Measurements from ENCODE around the gene CFAP20DC.
A peak's percentile ranks its signal among the peaks of the same experiment; 100 is the strongest.
"Not testable (repeated sequence)": the region's sequence is repeated elsewhere in the genome, so short reads cannot be mapped to it uniquely, and the experiment has no call there.

The CFAP20DC gene

GRCh38 chr3:59023612-59024011 is 26.2 kb downstream of the CFAP20DC start:
- no peak for FAIRE-seq
- no peak for DNase-seq (ENCODE audit: low spot score)

DNA sequence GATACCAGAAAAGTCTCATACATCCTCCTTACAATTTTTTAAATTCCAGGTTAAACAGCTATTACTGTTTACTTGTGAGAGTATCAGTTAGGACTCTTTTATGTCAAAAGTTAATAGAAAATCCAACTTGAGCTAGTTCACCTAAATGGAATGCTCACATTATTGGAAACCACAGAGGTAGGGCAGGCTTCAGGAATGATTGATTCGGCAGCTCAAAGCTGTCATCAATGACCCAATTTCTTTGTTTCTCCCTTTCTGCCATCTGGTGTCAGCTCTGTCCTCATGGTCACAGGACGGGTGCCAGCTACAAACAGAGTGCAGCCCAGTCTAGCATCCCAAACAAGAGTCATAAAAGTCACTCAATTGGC is 32.2 kb downstream of the CFAP20DC start:
- DNase-seq (ENCODE audit: low spot score) (peak; percentile 66), FAIRE-seq (peak; percentile 87)

- FAIRE-seq: no peak
- DNase-seq (ENCODE audit: low spot score): no peak
Observed at GRCh38 chr3:59016930-59017616, 32.8 kb downstream of the CFAP20DC start.

DNA sequence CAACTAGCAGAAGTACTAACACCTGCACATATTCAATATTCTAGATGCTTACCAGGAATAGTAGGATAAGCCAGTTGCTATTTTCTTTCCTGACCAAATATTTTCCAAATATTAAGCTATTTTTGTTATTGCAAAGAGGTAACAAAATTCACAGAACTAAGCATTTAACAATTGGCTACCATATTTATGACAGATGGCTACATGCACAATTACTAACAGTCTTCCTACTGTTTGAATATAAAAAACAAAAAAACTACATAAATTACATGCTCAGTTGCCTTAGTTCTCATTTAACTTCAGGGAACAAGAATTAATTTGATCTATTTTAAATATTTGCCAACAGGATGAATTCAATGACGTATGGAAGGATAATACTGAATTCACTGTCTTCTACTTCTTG is 36.2 kb downstream of the CFAP20DC start:
- FAIRE-seq: no peak

GRCh38 chr3:59006634-59007517 is 42.9 kb downstream of the CFAP20DC start:
- DNase-seq (ENCODE audit: low spot score) (no peak), FAIRE-seq (no peak)

More for the DNA sequence above, 36.2 kb downstream of the CFAP20DC start:
- DNase-seq (ENCODE audit: low spot score): no peak

DNA sequence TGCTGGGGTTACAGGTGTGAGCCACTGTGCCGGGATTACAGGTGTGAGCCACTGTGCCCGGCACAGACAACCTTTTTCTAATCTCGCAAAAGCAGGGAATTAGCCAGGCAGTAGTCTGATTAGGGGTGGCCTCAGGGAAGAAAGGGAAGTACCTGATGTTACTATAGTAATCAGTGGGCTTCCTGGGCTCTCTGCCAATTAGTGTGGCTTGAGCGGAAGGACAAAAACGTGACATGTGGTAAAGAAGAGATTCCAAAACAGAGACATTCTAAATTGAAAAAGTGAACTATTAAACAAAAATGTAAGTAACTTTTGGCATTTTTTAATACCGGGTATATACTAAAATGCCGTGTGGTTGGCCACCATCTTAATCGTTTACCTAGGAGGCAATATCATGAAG is 48.1 kb downstream of the CFAP20DC start:
- DNase-seq (ENCODE audit: low spot score) (no peak), FAIRE-seq (no peak)

DNA sequence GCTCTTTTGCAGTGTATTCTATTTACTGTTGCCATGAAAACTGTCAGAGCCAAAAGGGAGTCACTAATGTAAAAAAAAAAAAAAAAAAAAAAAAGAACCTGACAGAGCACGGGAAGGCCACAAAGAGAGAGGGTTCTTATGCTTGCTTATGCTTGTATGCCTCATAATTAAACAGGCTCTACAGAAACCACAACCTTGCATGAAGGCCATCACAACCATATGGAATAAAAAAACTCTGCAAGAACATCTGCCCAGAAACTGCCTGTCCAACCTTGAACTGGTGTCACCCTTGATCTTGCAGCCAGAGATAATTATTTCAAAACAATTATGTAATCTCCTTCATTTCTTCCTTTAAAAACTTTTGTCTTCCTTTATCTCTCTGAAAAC is 50.1 kb downstream of the CFAP20DC start:
- DNase-seq (ENCODE audit: low spot score) (no peak), FAIRE-seq (no peak)

GRCh38 chr3:58999134-58999773 is 50.6 kb downstream of the CFAP20DC start:
- DNase-seq (ENCODE audit: low spot score) (no peak), FAIRE-seq (no peak)

GRCh38 chr3:58998476-58999117 is 51.2 kb downstream of the CFAP20DC start:
- peak; percentile 95 for FAIRE-seq
- peak; percentile 93 for DNase-seq (ENCODE audit: low spot score)

DNA sequence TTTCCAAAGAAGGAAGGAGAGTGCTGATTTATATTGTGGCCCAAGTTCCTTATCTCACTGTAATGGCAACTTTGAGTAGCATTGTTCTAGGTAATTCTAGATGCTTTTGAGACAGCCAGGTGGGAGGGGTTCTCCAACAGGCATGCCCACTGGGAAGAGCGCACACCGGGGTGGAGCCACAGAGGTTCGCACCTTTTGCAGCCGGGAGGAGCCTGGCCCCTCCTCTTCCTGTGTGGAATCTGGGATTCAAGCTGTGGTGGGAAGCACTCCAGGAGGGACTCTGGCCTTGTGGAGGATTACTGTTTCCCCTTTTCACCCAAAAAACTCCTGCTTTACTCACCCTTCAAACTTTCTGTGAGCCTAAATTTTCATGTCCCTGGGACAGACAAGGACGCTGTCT is 53.1 kb downstream of the CFAP20DC start:
- no peak for DNase-seq (ENCODE audit: low spot score)
- FAIRE-seq: no peak

- DNase-seq (ENCODE audit: low spot score): peak; percentile 45
- peak; percentile 69 for FAIRE-seq
Observed at GRCh38 chr3:58994746-58995330, 55.0 kb downstream of the CFAP20DC start.

DNA sequence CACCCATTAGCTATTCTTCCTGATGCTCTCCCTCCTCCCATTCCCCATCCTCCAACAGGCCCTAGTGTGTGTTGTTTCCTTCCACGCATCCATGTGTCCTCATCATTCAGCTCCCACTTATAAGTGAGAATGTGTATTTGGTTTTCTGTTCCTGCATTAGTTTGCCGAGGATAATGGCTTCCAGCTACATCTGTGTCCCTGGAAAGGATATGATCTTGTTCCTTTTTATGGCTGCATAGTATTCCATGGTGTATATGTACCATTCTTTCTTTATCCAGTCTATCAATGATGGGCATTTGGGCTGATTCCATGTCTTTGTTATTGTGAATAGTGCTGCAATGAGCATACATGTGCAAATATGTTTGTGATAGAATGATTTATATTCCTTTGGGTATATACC is 56.3 kb downstream of the CFAP20DC start:
- FAIRE-seq (no peak), DNase-seq (ENCODE audit: low spot score) (no peak)

GRCh38 chr3:58991623-58992022 is 58.2 kb downstream of the CFAP20DC start:
- FAIRE-seq (no peak), DNase-seq (ENCODE audit: low spot score) (no peak)

DNA sequence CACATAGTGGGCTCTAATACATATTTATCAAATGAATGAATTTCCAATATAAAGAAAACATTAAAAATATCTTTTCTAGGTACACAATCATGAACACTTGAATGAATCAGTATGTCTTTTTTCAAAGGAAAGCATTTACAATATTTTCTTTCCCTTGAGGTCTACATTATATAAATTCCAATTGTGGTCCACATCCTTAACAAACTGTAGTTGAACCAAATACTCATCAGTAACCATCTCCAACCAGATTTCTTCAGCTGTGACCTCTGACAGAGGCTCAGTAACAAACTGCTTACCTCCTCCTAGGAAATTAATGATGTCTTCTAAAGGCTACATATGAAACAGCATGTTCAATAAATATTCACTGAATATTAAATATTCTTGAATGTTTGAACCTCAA is 58.8 kb downstream of the CFAP20DC start:
- DNase-seq (ENCODE audit: low spot score): no peak
- FAIRE-seq: no peak

GRCh38 chr3:58989955-58990354 is 59.9 kb downstream of the CFAP20DC start:
- no peak for FAIRE-seq
- DNase-seq (ENCODE audit: low spot score): no peak

GRCh38 chr3:58989163-58989562 is 60.7 kb downstream of the CFAP20DC start:
- FAIRE-seq (peak; percentile 61), DNase-seq (ENCODE audit: low spot score) (no peak)

DNA sequence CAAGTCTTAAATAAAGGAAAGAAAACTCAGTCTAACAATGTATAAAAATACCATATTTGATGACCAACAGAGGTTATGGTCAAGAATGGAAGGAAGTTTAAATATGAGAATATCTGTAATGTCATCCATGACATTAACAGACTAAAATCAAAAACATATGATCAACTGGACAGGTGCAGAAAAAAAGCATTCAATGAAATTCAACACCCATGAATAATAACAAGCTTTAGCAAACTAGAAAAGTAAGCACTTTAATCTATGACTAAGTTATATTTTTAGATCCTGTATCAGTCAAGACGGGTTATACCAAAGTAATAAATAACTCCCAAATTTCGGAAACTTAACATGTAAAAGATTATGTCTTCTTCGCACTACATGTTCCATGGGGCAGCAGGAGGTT is 61.8 kb downstream of the CFAP20DC start:
- DNase-seq (ENCODE audit: low spot score): no peak
- no peak for FAIRE-seq

DNA sequence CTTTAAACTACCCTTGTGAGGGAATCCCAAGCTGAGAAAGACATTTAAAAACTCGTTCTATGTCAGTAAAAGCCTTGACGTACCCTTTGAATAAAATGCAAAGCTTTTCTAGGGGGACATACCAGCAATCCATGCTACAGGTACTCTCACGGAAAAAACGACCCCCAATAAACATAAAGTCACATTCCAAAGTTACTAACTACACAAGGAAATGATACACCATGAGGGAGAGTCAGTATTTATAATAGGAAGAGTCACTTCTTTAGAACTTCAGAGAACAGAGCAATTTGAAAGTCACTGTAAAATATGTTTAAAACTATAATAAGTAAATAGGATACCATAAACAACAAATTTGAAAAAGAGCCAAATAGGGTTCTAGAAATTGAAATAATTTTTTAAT is 63.2 kb downstream of the CFAP20DC start:
- no peak for FAIRE-seq
- no peak for DNase-seq (ENCODE audit: low spot score)

GRCh38 chr3:58979840-58980239 is 70.0 kb downstream of the CFAP20DC start:
- DNase-seq (ENCODE audit: low spot score) (no peak), FAIRE-seq (no peak)

- FAIRE-seq (no peak), DNase-seq (ENCODE audit: low spot score) (peak; percentile 26)
Observed at GRCh38 chr3:58973796-58974195, 76.0 kb downstream of the CFAP20DC start.

DNA sequence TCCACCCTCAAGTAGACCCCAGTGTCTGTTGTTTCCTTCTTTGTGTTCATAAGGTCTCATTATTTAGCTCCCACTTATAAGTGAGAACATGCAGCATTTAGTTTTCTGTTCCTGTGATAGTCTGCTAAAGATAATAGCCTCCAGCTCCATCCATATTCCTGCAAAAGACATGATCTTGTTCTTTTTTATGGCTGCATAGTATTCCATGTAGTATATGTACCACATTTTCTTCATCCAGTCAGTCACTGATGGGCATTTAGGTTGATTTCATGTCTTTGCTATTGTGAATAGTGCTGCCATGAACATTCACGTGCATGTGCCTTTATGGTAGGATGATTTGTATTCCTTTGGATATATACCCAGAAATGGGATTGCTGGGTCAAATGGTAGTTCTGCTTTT is 82.0 kb downstream of the CFAP20DC start:
- not testable (repeated sequence) for FAIRE-seq

More for the DNA sequence above, 82.0 kb downstream of the CFAP20DC start:
- not testable (repeated sequence) for DNase-seq (ENCODE audit: low spot score)

All from RCC 7860 (cell line).